ENCODE measurements around the gene ZNF598. TPM values are rescaled to one million over a fixed set of nuclear protein-coding genes. Genes with fewer than 3 reads are reported as not detected.

The ZNF598 gene
- total and polyA plus RNA-seq, 2 of the 13 experiments (the other 11 are each of a cell fraction or from before 2014, with no cell fraction given), result 13.5 to 14.2 TPM

GRCh38 chr16:2023092-2024031, 13.7 kb upstream of the ZNF598 start (continued):
- TF ChIP-seq, protein P1, sequence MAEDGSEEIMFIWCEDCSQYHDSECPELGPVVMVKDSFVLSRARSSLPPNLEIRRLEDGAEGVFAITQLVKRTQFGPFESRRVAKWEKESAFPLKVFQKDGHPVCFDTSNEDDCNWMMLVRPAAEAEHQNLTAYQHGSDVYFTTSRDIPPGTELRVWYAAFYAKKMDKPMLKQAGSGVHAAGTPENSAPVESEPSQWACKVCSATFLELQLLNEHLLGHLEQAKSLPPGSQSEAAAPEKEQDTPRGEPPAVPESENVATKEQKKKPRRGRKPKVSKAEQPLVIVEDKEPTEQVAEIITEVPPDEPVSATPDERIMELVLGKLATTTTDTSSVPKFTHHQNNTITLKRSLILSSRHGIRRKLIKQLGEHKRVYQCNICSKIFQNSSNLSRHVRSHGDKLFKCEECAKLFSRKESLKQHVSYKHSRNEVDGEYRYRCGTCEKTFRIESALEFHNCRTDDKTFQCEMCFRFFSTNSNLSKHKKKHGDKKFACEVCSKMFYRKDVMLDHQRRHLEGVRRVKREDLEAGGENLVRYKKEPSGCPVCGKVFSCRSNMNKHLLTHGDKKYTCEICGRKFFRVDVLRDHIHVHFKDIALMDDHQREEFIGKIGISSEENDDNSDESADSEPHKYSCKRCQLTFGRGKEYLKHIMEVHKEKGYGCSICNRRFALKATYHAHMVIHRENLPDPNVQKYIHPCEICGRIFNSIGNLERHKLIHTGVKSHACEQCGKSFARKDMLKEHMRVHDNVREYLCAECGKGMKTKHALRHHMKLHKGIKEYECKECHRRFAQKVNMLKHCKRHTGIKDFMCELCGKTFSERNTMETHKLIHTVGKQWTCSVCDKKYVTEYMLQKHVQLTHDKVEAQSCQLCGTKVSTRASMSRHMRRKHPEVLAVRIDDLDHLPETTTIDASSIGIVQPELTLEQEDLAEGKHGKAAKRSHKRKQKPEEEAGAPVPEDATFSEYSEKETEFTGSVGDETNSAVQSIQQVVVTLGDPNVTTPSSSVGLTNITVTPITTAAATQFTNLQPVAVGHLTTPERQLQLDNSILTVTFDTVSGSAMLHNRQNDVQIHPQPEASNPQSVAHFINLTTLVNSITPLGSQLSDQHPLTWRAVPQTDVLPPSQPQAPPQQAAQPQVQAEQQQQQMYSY (CRISPR knock-in tag; IDR thresholded peaks at IDR 0.05), result peak; percentile 62
- TF ChIP-seq THAP9 (CRISPR knock-in tag; IDR thresholded peaks at IDR 0.05; ENCODE audit: borderline replicate concordance), result no peak; the same call in 1 of the 2 replicates
- no peak for TF ChIP-seq ZNF441 (CRISPR knock-in tag; IDR thresholded peaks at IDR 0.05; ENCODE audit: borderline replicate concordance)
- no peak for TF ChIP-seq ZNF839 (CRISPR knock-in tag; IDR thresholded peaks at IDR 0.05; ENCODE audit: borderline replicate concordance)
- TF ChIP-seq RFX5 (IDR thresholded peaks at IDR 0.05; ENCODE audit: low read depth, low read length), result no peak
- peak; percentile 63; the same call in 1 of the 2 replicates for TF ChIP-seq ZNF335 (CRISPR knock-in tag; IDR thresholded peaks at IDR 0.05)
- TF ChIP-seq ZNF83 (CRISPR knock-in tag; IDR thresholded peaks at IDR 0.05; ENCODE audit: borderline replicate concordance), result no peak; the same call in 1 of the 2 replicates
- TF ChIP-seq NAIF1 (CRISPR knock-in tag; IDR thresholded peaks at IDR 0.05; ENCODE audit: borderline replicate concordance), result no peak
- TF ChIP-seq ZSCAN25 (CRISPR knock-in tag; IDR thresholded peaks at IDR 0.05), result 0 out of 2 replicates have a peak, but pooled peaks have one; percentile 39
- TF ChIP-seq, protein P2, sequence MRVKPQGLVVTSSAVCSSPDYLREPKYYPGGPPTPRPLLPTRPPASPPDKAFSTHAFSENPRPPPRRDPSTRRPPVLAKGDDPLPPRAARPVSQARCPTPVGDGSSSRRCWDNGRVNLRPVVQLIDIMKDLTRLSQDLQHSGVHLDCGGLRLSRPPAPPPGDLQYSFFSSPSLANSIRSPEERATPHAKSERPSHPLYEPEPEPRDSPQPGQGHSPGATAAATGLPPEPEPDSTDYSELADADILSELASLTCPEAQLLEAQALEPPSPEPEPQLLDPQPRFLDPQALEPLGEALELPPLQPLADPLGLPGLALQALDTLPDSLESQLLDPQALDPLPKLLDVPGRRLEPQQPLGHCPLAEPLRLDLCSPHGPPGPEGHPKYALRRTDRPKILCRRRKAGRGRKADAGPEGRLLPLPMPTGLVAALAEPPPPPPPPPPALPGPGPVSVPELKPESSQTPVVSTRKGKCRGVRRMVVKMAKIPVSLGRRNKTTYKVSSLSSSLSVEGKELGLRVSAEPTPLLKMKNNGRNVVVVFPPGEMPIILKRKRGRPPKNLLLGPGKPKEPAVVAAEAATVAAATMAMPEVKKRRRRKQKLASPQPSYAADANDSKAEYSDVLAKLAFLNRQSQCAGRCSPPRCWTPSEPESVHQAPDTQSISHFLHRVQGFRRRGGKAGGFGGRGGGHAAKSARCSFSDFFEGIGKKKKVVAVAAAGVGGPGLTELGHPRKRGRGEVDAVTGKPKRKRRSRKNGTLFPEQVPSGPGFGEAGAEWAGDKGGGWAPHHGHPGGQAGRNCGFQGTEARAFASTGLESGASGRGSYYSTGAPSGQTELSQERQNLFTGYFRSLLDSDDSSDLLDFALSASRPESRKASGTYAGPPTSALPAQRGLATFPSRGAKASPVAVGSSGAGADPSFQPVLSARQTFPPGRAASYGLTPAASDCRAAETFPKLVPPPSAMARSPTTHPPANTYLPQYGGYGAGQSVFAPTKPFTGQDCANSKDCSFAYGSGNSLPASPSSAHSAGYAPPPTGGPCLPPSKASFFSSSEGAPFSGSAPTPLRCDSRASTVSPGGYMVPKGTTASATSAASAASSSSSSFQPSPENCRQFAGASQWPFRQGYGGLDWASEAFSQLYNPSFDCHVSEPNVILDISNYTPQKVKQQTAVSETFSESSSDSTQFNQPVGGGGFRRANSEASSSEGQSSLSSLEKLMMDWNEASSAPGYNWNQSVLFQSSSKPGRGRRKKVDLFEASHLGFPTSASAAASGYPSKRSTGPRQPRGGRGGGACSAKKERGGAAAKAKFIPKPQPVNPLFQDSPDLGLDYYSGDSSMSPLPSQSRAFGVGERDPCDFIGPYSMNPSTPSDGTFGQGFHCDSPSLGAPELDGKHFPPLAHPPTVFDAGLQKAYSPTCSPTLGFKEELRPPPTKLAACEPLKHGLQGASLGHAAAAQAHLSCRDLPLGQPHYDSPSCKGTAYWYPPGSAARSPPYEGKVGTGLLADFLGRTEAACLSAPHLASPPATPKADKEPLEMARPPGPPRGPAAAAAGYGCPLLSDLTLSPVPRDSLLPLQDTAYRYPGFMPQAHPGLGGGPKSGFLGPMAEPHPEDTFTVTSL (CRISPR knock-in tag; IDR thresholded peaks at IDR 0.05; ENCODE audit: borderline replicate concordance), result no peak

All from HepG2 (cell line).